NB4 (cell line): ENCODE data around the gene FBN1.

Experiments used
- CTCF ChIP-seq: IDR thresholded peaks from one replicate; pipeline ENCODE4 v1.5.1; 2012; ENCODE audit warnings: low read depth, low read length
- MAX ChIP-seq: IDR thresholded peaks from 2 replicates; pipeline ENCODE4 v1.6.1; 2011; ENCODE audit warnings: low read depth, low read length
- MYC ChIP-seq: IDR thresholded peaks from 2 replicates; pipeline ENCODE4 v1.6.1; 2011; ENCODE audit warnings: low read depth, low read length
- POLR2A ChIP-seq: IDR thresholded peaks from 2 replicates; pipeline ENCODE4 v1.6.1; 2011; ENCODE audit warnings: mild to moderate bottlenecking; ENCODE audit not compliant: insufficient read length; ENCODE audit errors: extremely low read depth

- TF ChIP-seq CTCF: no peak
- TF ChIP-seq MYC: no peak
- TF ChIP-seq POLR2A: no peak
- no peak for TF ChIP-seq MAX
Measured at GRCh38 chr15:48400086-48400485, 245.4 kb downstream of the FBN1 start.
